B cell (primary cell): Measurements from ENCODE around the gene CDH13.

ENCODE experiments used
- EZH2 ChIP-seq: IDR thresholded peaks from 2 replicates; pipeline ENCODE4 v1.6.1; 2012; ENCODE audit warnings: borderline replicate concordance, low read depth, mild to moderate bottlenecking, moderate library complexity, low read length; ENCODE audit not compliant: insufficient read depth, poor library complexity, severe bottlenecking
- TF ChIP-seq, protein P1 (sequence below): fragments of 200-600 bp; IDR thresholded peaks from one replicate; pipeline ENCODE4 v1.8.0; 2022; ENCODE audit warnings: antibody characterized with exemption, mild to moderate bottlenecking

DNA sequence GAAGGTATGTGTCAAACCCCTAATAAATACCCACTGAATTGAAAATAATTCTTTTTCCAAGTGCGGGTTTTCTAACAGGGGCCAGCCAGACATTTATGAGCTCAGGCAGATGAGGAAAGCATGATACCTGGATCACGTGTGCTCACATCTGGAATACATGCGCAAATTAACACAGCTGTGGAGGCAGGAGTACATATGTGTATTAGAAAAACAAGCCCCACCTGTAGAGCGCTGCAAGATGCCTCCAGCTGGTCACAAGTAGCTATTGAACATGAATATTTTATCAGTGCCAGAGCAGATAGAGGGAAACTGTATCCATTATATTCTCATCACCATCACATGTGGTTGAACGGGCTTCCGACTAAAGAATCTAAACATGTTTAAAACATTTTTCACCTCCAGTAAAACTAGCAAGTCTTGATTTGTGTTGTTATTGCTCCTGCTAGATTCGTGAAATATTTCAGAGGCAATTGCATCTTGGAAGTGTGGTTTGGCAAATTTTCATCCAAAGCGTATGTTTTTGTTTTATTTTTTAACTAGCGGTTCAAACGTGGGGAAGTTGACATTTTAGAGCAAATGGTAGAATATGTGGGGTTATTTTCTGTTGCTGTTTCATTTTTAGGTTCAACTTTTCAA, 482.8 kb downstream of the CDH13 start:
- TF ChIP-seq EZH2, result no peak
- TF ChIP-seq, protein P1, sequence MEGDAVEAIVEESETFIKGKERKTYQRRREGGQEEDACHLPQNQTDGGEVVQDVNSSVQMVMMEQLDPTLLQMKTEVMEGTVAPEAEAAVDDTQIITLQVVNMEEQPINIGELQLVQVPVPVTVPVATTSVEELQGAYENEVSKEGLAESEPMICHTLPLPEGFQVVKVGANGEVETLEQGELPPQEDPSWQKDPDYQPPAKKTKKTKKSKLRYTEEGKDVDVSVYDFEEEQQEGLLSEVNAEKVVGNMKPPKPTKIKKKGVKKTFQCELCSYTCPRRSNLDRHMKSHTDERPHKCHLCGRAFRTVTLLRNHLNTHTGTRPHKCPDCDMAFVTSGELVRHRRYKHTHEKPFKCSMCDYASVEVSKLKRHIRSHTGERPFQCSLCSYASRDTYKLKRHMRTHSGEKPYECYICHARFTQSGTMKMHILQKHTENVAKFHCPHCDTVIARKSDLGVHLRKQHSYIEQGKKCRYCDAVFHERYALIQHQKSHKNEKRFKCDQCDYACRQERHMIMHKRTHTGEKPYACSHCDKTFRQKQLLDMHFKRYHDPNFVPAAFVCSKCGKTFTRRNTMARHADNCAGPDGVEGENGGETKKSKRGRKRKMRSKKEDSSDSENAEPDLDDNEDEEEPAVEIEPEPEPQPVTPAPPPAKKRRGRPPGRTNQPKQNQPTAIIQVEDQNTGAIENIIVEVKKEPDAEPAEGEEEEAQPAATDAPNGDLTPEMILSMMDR, result no peak
